Measurements from ENCODE around the gene SDK2. TPM values are rescaled to one million over a fixed set of nuclear protein-coding genes. Genes with fewer than 3 reads are reported as not detected.

The SDK2 gene
- total RNA-seq, 1 experiment from 2014 or later, result not detected

GRCh38 chr17:73561111-73561510 is 83.1 kb downstream of the SDK2 start:
- no peak for DNase-seq (ENCODE audit: low read depth)

GRCh38 chr17:73560661-73561060 is 83.6 kb downstream of the SDK2 start:
- no peak for DNase-seq (ENCODE audit: low read depth)

GRCh38 chr17:73559532-73559931 is 84.7 kb downstream of the SDK2 start:
- no peak for DNase-seq (ENCODE audit: low read depth)

GRCh38 chr17:73555199-73555960 is 88.9 kb downstream of the SDK2 start:
- no peak for DNase-seq (ENCODE audit: low read depth)

- DNase-seq (ENCODE audit: low read depth), result no peak
Measured at GRCh38 chr17:73554498-73554897, 89.7 kb downstream of the SDK2 start.

GRCh38 chr17:73553311-73553710 is 90.9 kb downstream of the SDK2 start:
- no peak for DNase-seq (ENCODE audit: low read depth)

- DNase-seq (ENCODE audit: low read depth), result no peak
Measured at GRCh38 chr17:73552300-73553048, 91.8 kb downstream of the SDK2 start.

- no peak for DNase-seq (ENCODE audit: low read depth)
Measured at GRCh38 chr17:73551759-73552158, 92.5 kb downstream of the SDK2 start.

- no peak for DNase-seq (ENCODE audit: low read depth)
Measured at GRCh38 chr17:73551144-73551543, 93.1 kb downstream of the SDK2 start.

GRCh38 chr17:73550556-73550955 is 93.7 kb downstream of the SDK2 start:
- DNase-seq (ENCODE audit: low read depth), result no peak

GRCh38 chr17:73549841-73550430 is 94.3 kb downstream of the SDK2 start:
- no peak for DNase-seq (ENCODE audit: low read depth)

GRCh38 chr17:73548620-73549311 is 95.5 kb downstream of the SDK2 start:
- no peak for DNase-seq (ENCODE audit: low read depth)

GRCh38 chr17:73547790-73548189 is 96.5 kb downstream of the SDK2 start:
- DNase-seq (ENCODE audit: low read depth), result no peak

GRCh38 chr17:73546770-73547536 is 97.3 kb downstream of the SDK2 start:
- DNase-seq (ENCODE audit: low read depth), result no peak

GRCh38 chr17:73546114-73546513 is 98.1 kb downstream of the SDK2 start:
- no peak for DNase-seq (ENCODE audit: low read depth)

- no peak for DNase-seq (ENCODE audit: low read depth)
Measured at GRCh38 chr17:73545109-73546032, 98.9 kb downstream of the SDK2 start.

- no peak for DNase-seq (ENCODE audit: low read depth)
Measured at GRCh38 chr17:73544333-73544732, 99.9 kb downstream of the SDK2 start.

- DNase-seq (ENCODE audit: low read depth), result no peak
Measured at GRCh38 chr17:73542323-73542722, 101.9 kb downstream of the SDK2 start.

- DNase-seq (ENCODE audit: low read depth), result no peak
Measured at GRCh38 chr17:73541561-73541981, 102.7 kb downstream of the SDK2 start.

GRCh38 chr17:73541111-73541510 is 103.1 kb downstream of the SDK2 start:
- DNase-seq (ENCODE audit: low read depth), result no peak

Measured in LHCN-M2 (cell line).